HepG2 (cell line): ENCODE results near the gene SHANK2. TPM values are rescaled to one million over a fixed set of nuclear protein-coding genes. Genes with fewer than 3 reads are reported as not detected.

ENCODE experiments used
- AKAP8 ChIP-seq: sonication (generic); formaldehyde crosslinking; IDR thresholded peaks from 2 replicates; pipeline ENCODE4 v1.5.1; 2020; ENCODE audit warnings: mild to moderate bottlenecking, missing genetic modification reagents
- DRAP1 ChIP-seq: IDR thresholded peaks from 2 replicates; pipeline ENCODE4 v1.6.1; 2016; ENCODE audit warnings: missing genetic modification reagents, missing compliant biosample characterization
- JARID2 ChIP-seq: sonication (generic); formaldehyde crosslinking; IDR thresholded peaks from 2 replicates; pipeline ENCODE4 v1.8.1; 2023; ENCODE audit warnings: missing genetic modification reagents, inconsistent platforms; ENCODE audit not compliant: insufficient replicate concordance
- JDP2 ChIP-seq: sonication (generic); formaldehyde crosslinking; IDR thresholded peaks from 2 replicates; pipeline ENCODE4 v1.8.1; 2022; ENCODE audit warnings: missing genetic modification reagents, borderline replicate concordance
- KAT7 ChIP-seq: IDR thresholded peaks from 2 replicates; pipeline ENCODE4 v1.6.1; 2018; ENCODE audit warnings: borderline replicate concordance, missing compliant biosample characterization
- NFRKB ChIP-seq: fragments of 450-650 bp; IDR thresholded peaks from 2 replicates; pipeline ENCODE4 v1.6.1; 2017
- NR1H2 ChIP-seq: sonication (generic); formaldehyde crosslinking; IDR thresholded peaks from 2 replicates; pipeline ENCODE4 v1.8.1; 2022; ENCODE audit warnings: low read depth, missing genetic modification reagents, borderline replicate concordance
- PPARG ChIP-seq: conservative IDR thresholded peaks from 2 replicates; pipeline ENCODE4 v1.6.1; 2016; ENCODE audit warnings: missing biosample characterization, missing genetic modification reagents
- RXRB ChIP-seq: IDR thresholded peaks from 2 replicates; pipeline ENCODE4 v1.6.1; 2016; ENCODE audit warnings: borderline replicate concordance, missing genetic modification reagents, missing compliant biosample characterization
- TBL1XR1 ChIP-seq: fragments of 150-350 bp; IDR thresholded peaks from 2 replicates; pipeline ENCODE4 v1.6.1; 2014; ENCODE audit warnings: borderline replicate concordance, low read length; ENCODE audit not compliant: partially characterized antibody
- TBX3 ChIP-seq: fragments of 450-650 bp; IDR thresholded peaks from 2 replicates; pipeline ENCODE4 v1.6.1; 2017; ENCODE audit warnings: antibody characterized with exemption, mild to moderate bottlenecking, inconsistent platforms, borderline replicate concordance
- TFAP4 ChIP-seq: sonication (generic); IDR thresholded peaks from 2 replicates; pipeline ENCODE4 v1.6.1; 2016; ENCODE audit warnings: low read depth, borderline replicate concordance
- U2AF2 ChIP-seq: fragments of 200-400 bp; formaldehyde crosslinking; IDR thresholded peaks from 2 replicates; pipeline ENCODE4 v1.6.1; 2017; ENCODE audit warnings: low read depth, mild to moderate bottlenecking, low read length
- ZBTB40 ChIP-seq, 2 experiments: fragments of 450-650 bp in 1 of 2; sonication (generic) in 1 of 2; formaldehyde crosslinking in 1 of 2; IDR thresholded peaks; 2 replicates each; pipeline versions ENCODE4 v1.6.1 to v1.8.0; 2016 to 2022; ENCODE audit warnings: antibody characterized with exemption in 1 of 2, mild to moderate bottlenecking in 1 of 2, missing genetic modification reagents in 1 of 2
- ZNF10 ChIP-seq: sonication (generic); formaldehyde crosslinking; IDR thresholded peaks from 2 replicates; pipeline ENCODE4 v1.4.0; 2020; ENCODE audit warnings: mild to moderate bottlenecking, low read depth, missing genetic modification reagents, borderline replicate concordance
- ZNF121 ChIP-seq: sonication (generic); formaldehyde crosslinking; IDR thresholded peaks from 2 replicates; pipeline ENCODE4 v1.5.0; 2020; ENCODE audit warnings: mild to moderate bottlenecking, missing genetic modification reagents
- ZNF136 ChIP-seq: sonication (generic); formaldehyde crosslinking; IDR thresholded peaks from 2 replicates; pipeline ENCODE4 v1.8.1; 2022; ENCODE audit warnings: low read depth, mild to moderate bottlenecking, moderate library complexity, missing genetic modification reagents
- ZNF768 ChIP-seq: sonication (generic); formaldehyde crosslinking; IDR thresholded peaks from 2 replicates; pipeline ENCODE4 v1.4.0; 2020; ENCODE audit warnings: missing genetic modification reagents
- ZNF780A ChIP-seq: sonication (generic); formaldehyde crosslinking; IDR thresholded peaks from 2 replicates; pipeline ENCODE4 v1.8.0; 2022; ENCODE audit warnings: mild to moderate bottlenecking, missing genetic modification reagents, moderate library complexity
- polyA plus RNA-seq, 8 experiments: library from polyadenylated mRNA; depleted of rRNA in 3 of 8; stranded (reverse) in 7 of 8; unstranded in 1 of 8; fragments of >200 nt; fragmentation: Illumina TruSeq in 4 of 8; extraction: Trizol in 4 of 8; gene quantifications; 2 replicates each; pipeline versions ENCODE4 v1.2.1 to v1.2.3, GENCODE V29; 2011 to 2016; ENCODE audit warnings: low read depth in 4 of 8, missing spikeins in 1 of 8, mixed read lengths in 1 of 8; ENCODE audit not compliant: insufficient read depth in 1 of 8
- total RNA-seq, 5 experiments: library from RNA; depleted of rRNA; stranded (reverse); fragments of >200 nt; fragmentation: Illumina TruSeq; extraction: Trizol; gene quantifications; 2 replicates each; pipeline ENCODE4 v1.2.3, GENCODE V29; 2016; ENCODE audit warnings: low read depth in 1 of 5

SHANK2 gene
- total and polyA plus RNA-seq, 2 of the 13 experiments (the other 11 are each of a cell fraction or from before 2014, with no cell fraction given): 10.2 to 13.0 TPM

GRCh38 chr11:71240865-71241691, 11.3 kb downstream of the SHANK2 start (continued):
- TF ChIP-seq ZBTB40 (IDR thresholded peaks at IDR 0.05): no peak
- peak; percentile 65; the same call in 1 of the 2 replicates for TF ChIP-seq ZBTB40 (CRISPR knock-in tag; IDR thresholded peaks at IDR 0.05)
- TF ChIP-seq TFAP4: peak; percentile 51; the same call in 1 of the 2 replicates
- peak; percentile 90 for TF ChIP-seq AKAP8 (CRISPR knock-in tag)
- no peak for TF ChIP-seq TBX3
- TF ChIP-seq NFRKB: no peak
- no peak for TF ChIP-seq NR1H2
- peak; percentile 54; the same call in 1 of the 2 replicates for TF ChIP-seq ZNF121 (CRISPR knock-in tag)
- peak; percentile 77 for TF ChIP-seq DRAP1
- no peak for TF ChIP-seq ZNF136 (CRISPR knock-in tag)
- TF ChIP-seq RXRB: peak; percentile 94
- peak; percentile 82 for TF ChIP-seq TBL1XR1
- peak; percentile 56; the same call in 1 of the 2 replicates for TF ChIP-seq KAT7 (CRISPR knock-in tag)
- peak; percentile 83 for TF ChIP-seq PPARG
- no peak for TF ChIP-seq ZNF10
- no peak for TF ChIP-seq JARID2 (CRISPR knock-in tag)
- TF ChIP-seq U2AF2: no peak
- no peak for TF ChIP-seq JDP2 (CRISPR knock-in tag)
- TF ChIP-seq ZNF768 (CRISPR knock-in tag): peak; percentile 21; the same call in 1 of the 2 replicates
- no peak for TF ChIP-seq ZNF780A
